Activated CD4-positive, alpha-beta memory T cell treated with anti-CD3 and anti-CD28 coated beads for 36 hours (primary cell): ENCODE results near the gene TCP10L. TPM values are rescaled to one million over a fixed set of nuclear protein-coding genes. Genes with fewer than 3 reads are reported as not detected.
"Not testable (repeated sequence)": the region's sequence is repeated elsewhere in the genome, so short reads cannot be mapped to it uniquely, and the experiment has no call there.

Experiments used
- CTCF ChIA-PET: fragments of 350-600 bp; sonication (Branson Sonifier 250); formaldehyde crosslinking; loops from one replicate; lab custom pipeline; 2021; ENCODE audit warnings: antibody characterized with exemption, inconsistent platforms; lab: Charles Lee
- POLR2A ChIA-PET: fragments of 350-600 bp; sonication (Branson Sonifier 250); formaldehyde crosslinking; loops from one replicate; lab custom pipeline; 2021; ENCODE audit warnings: antibody characterized with exemption; lab: Charles Lee
- DNase-seq: peaks from one replicate; pipeline ENCODE4 v3.0.0-alpha.2; 2020
- H3K27ac Mint-ChIP-seq: one replicate; pipeline ENCODE4 v1.8.0; 2021; ENCODE audit warnings: mixed read lengths
- H3K27me3 Mint-ChIP-seq: one replicate; pipeline ENCODE4 v1.8.0; 2021; ENCODE audit warnings: mixed read lengths
- H3K36me3 Mint-ChIP-seq: one replicate; pipeline ENCODE4 v1.8.0; 2021; ENCODE audit warnings: mixed read lengths
- H3K4me1 Mint-ChIP-seq: one replicate; pipeline ENCODE4 v1.8.0; 2021; ENCODE audit warnings: low read depth, mixed read lengths
- H3K4me3 Mint-ChIP-seq: one replicate; pipeline ENCODE4 v1.8.0; 2021; ENCODE audit warnings: mild to moderate bottlenecking, mixed read lengths
- H3K9me3 Mint-ChIP-seq: one replicate; pipeline ENCODE4 v1.8.0; 2021; ENCODE audit warnings: mixed read lengths
- intact Hi-C: fragments of 100-400 bp; cut with micrococcal nuclease; formaldehyde crosslinking; loops from one replicate; pipeline ENCODE4 v1.15.1; 2023
- total RNA-seq, 2 experiments: library from RNA; stranded (reverse); gene quantifications; one replicate each; pipeline ENCODE4 v1.2.3, GENCODE V29; 2021

Gene TCP10L
- total RNA-seq, 2 experiments from 2014 or later: 0.50 to 0.65 TPM

- Mint-ChIP-seq H3K4me1 (no peaks in the 10 kb centered on the region), H3K36me3 (no peaks in the 10 kb centered on the region), H3K27ac (no peak overlapping the region), H3K9me3 (no peaks in the 10 kb centered on the region), H3K4me3 (no peak overlapping the region), H3K27me3 (no peaks in the 10 kb centered on the region)
- CTCF ChIA-PET: interaction anchor here (1.3 kb wide), 1 partner anchor 145 kb away, joined by 6 read pairs; no protein-coding TSS in a partner anchor
- POLR2A ChIA-PET: interaction anchor here (0.6 kb wide), 1 partner anchor 77 kb away, joined by 3 read pairs; no protein-coding TSS in a partner anchor
- intact Hi-C loops: no loop called here
- no peak for DNase-seq
Measured at GRCh38 chr21:32547018-32547417, 38.3 kb downstream of the TCP10L start.

GRCh38 chr21:32545948-32546441 lies 39.3 kb downstream of the TCP10L start:
- no peak overlapping the region for H3K27ac Mint-ChIP-seq

GRCh38 chr21:32544697-32545096 lies 40.6 kb downstream of the TCP10L start:
- Mint-ChIP-seq H3K4me3 (no peak overlapping the region), H3K27ac (no peak overlapping the region), H3K27me3 (no peaks in the 10 kb centered on the region), H3K36me3 (no peaks in the 10 kb centered on the region), H3K4me1 (no peaks in the 10 kb centered on the region), H3K9me3 (no peaks in the 10 kb centered on the region)
- intact Hi-C loops: no loop called here
- DNase-seq: no peak
- POLR2A ChIA-PET: no interaction called here
- CTCF ChIA-PET: no interaction called here

More at GRCh38 chr21:32545948-32546441, 39.3 kb downstream of the TCP10L start:
- CTCF ChIA-PET: interaction anchor here (1.3 kb wide), 1 partner anchor 144 kb away, joined by 6 read pairs; no protein-coding TSS in a partner anchor
- Mint-ChIP-seq H3K4me3 (no peak overlapping the region), H3K27me3 (no peaks in the 10 kb centered on the region), H3K36me3 (no peaks in the 10 kb centered on the region), H3K4me1 (no peaks in the 10 kb centered on the region), H3K9me3 (no peaks in the 10 kb centered on the region)
- intact Hi-C loops: no loop called here
- POLR2A ChIA-PET: no interaction called here
- DNase-seq: no peak

GRCh38 chr21:32543975-32544374 lies 41.3 kb downstream of the TCP10L start:
- H3K4me1 Mint-ChIP-seq: no peaks in the 10 kb centered on the region
- H3K9me3 Mint-ChIP-seq: no peaks in the 10 kb centered on the region
- H3K27me3 Mint-ChIP-seq: no peaks in the 10 kb centered on the region
- ChIA-PET POLR2A (no interaction called here), CTCF (no interaction called here)
- H3K4me3 Mint-ChIP-seq: no peak overlapping the region
- no peak overlapping the region for H3K27ac Mint-ChIP-seq
- H3K36me3 Mint-ChIP-seq: no peaks in the 10 kb centered on the region
- intact Hi-C loops: no loop called here
- DNase-seq: no peak

DNA sequence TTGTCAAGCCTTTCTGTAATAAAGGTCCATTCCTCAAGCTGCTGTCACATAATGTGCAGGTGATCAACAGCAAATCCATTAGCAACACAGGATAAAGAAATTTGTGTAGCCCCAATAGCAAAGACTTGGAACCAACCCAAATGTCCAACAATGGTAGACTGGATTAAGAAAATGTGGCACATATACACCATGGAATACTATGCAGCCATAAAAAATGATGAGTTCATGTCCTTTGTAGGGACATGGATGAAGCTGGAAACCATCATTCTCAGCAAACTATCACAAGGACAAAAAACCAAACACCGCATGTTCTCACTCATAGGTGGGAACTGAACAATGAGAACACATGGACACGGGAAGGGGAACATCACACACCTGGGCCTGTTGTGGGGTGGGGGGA lies 42.3 kb downstream of the TCP10L start:
- H3K4me1 Mint-ChIP-seq, POLR2A ChIA-PET, DNase-seq, CTCF ChIA-PET, H3K36me3 Mint-ChIP-seq, H3K9me3 Mint-ChIP-seq, H3K27ac Mint-ChIP-seq, intact Hi-C loops, H3K27me3 Mint-ChIP-seq, H3K4me3 Mint-ChIP-seq: not testable (repeated sequence)

GRCh38 chr21:32539378-32539777 lies 45.9 kb downstream of the TCP10L start:
- H3K4me1 Mint-ChIP-seq: peaks cover 5% of the 10 kb centered on the region
- POLR2A ChIA-PET: no interaction called here
- CTCF ChIA-PET: interaction anchor here (1.3 kb wide), 1 partner anchor 30 kb away, joined by 5 read pairs; no protein-coding TSS in a partner anchor
- no peak for DNase-seq
- no peak overlapping the region for H3K4me3 Mint-ChIP-seq
- intact Hi-C loops: no loop called here
- H3K9me3 Mint-ChIP-seq: no peaks in the 10 kb centered on the region
- H3K27me3 Mint-ChIP-seq: no peaks in the 10 kb centered on the region
- no peak overlapping the region for H3K27ac Mint-ChIP-seq
- H3K36me3 Mint-ChIP-seq: no peaks in the 10 kb centered on the region

DNA sequence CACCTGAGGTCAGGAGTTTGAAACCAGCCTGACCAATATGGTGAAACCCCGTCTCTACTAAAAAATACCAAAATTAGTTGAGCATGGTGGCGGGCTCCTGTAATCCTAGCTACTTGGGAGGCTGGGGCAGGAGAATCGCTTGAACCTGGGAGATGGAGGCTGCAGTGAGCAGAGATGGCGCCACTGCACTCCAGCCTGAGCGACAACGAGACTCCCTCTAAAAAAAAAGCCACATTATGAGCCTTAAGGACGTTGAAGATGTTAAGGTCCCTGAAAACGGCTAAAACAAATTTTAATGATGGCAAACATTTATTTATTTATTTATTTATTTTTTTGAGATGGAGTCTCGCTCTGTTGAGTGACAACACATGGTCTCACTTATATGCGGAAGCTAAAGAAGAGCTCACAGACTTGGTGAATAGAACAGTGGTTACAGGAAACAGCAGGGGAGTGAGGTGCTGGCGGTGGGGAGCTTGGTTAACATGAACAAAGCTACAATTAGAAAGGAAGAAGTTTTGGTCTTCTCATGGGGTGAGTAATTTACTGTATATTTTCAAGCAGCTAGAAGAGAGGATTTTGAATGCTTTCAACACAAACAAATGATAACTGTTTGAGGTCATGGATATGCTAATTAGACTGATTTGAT lies 47.1 kb downstream of the TCP10L start:
- CTCF ChIA-PET: interaction anchor here (1.3 kb wide), 1 partner anchor 31 kb away, joined by 5 read pairs; no protein-coding TSS in a partner anchor

GRCh38 chr21:32537569-32537881 lies 47.8 kb downstream of the TCP10L start:
- Mint-ChIP-seq H3K36me3 (no peaks in the 10 kb centered on the region), H3K27me3 (no peaks in the 10 kb centered on the region), H3K4me1 (peaks cover 5% of the 10 kb centered on the region), H3K9me3 (no peaks in the 10 kb centered on the region), H3K4me3 (no peak overlapping the region), H3K27ac (no peak overlapping the region)
- ChIA-PET POLR2A (no interaction called here), CTCF (no interaction called here)
- no peak for DNase-seq
- intact Hi-C loops: no loop called here

More for the DNA sequence above, 47.1 kb downstream of the TCP10L start:
- H3K36me3 Mint-ChIP-seq: no peaks in the 10 kb centered on the region
- intact Hi-C loops: no loop called here
- POLR2A ChIA-PET: no interaction called here
- H3K4me1 Mint-ChIP-seq: peaks cover 5% of the 10 kb centered on the region
- peak; percentile 21 for DNase-seq
- H3K9me3 Mint-ChIP-seq: no peaks in the 10 kb centered on the region
- H3K4me3 Mint-ChIP-seq: no peak overlapping the region
- H3K27me3 Mint-ChIP-seq: no peaks in the 10 kb centered on the region
- H3K27ac Mint-ChIP-seq: no peak overlapping the region

DNA sequence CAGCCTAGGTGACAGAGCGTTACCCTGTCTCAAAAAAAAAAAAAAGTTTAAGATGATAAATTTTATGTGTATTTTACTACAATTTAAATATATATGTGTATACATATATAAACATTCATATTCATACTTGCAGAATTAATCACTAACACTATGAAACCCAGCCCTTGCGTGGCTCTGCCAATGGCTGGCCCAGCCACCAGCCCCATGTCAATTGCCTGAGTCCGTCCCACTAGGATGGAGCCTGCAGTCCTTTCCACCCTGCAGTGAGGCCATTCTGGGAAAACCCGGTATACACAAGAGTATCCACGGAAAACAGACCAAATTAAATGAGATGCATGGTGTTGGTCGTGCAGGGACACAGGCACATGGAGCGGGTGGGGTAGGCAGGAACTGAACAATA lies 49.7 kb downstream of the TCP10L start:
- DNase-seq: no peak
- CTCF ChIA-PET: no interaction called here
- H3K27ac Mint-ChIP-seq: no peak overlapping the region
- H3K36me3 Mint-ChIP-seq: no peaks in the 10 kb centered on the region
- no peaks in the 10 kb centered on the region for H3K27me3 Mint-ChIP-seq
- H3K4me1 Mint-ChIP-seq: peaks cover 5% of the 10 kb centered on the region
- POLR2A ChIA-PET: no interaction called here
- no peak overlapping the region for H3K4me3 Mint-ChIP-seq
- intact Hi-C loops: no loop called here
- no peaks in the 10 kb centered on the region for H3K9me3 Mint-ChIP-seq

DNA sequence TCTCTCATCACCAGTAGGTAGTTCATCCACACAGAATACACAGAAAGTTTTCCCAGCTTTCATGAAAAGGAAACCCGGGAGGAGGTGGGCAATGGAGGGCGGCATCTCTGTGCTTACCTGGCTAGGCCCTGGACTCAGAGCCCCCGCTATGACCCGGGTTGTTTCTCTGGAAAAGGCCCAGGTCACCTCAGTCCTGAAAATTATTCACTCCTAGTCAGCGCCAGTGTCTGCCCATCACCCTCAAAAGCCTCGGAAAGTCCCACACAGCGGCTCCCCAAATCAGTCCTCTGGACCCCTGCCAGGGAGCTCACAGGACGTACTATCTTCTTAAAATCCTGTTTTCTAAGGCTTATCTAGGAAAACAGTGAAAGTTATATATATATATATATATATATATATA lies 51.2 kb downstream of the TCP10L start:
- intact Hi-C loops: no loop called here
- no peaks in the 10 kb centered on the region for H3K27me3 Mint-ChIP-seq
- H3K36me3 Mint-ChIP-seq: no peaks in the 10 kb centered on the region
- H3K27ac Mint-ChIP-seq: no peak overlapping the region
- ChIA-PET CTCF (no interaction called here), POLR2A (no interaction called here)
- H3K9me3 Mint-ChIP-seq: no peaks in the 10 kb centered on the region
- H3K4me1 Mint-ChIP-seq: peaks cover 5% of the 10 kb centered on the region
- no peak overlapping the region for H3K4me3 Mint-ChIP-seq
- no peak for DNase-seq

DNA sequence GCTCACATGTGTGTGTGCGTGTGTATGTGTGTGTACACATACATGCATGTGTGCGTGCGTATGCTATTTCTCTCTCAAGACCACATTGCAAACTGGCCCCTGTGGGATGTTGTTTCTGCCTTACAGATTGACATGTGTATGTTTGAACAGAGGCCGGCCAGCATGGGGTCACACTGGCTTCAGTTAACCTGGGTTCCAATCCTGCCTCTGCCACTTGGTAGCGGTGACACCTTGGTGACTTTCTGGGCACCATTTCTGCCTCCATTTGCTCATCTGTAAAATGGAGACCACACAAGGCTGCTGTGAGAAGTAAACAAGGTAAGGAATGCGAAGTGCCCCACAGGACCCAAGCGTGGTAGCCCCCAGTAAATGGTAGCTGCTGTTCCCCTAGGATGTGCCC lies 51.7 kb downstream of the TCP10L start:
- Mint-ChIP-seq H3K9me3 (no peaks in the 10 kb centered on the region), H3K27me3 (no peaks in the 10 kb centered on the region), H3K27ac (no peak overlapping the region), H3K4me3 (no peak overlapping the region), H3K36me3 (no peaks in the 10 kb centered on the region), H3K4me1 (peaks cover 5% of the 10 kb centered on the region)
- intact Hi-C loops: no loop called here
- ChIA-PET CTCF (no interaction called here), POLR2A (no interaction called here)
- DNase-seq: no peak

DNA sequence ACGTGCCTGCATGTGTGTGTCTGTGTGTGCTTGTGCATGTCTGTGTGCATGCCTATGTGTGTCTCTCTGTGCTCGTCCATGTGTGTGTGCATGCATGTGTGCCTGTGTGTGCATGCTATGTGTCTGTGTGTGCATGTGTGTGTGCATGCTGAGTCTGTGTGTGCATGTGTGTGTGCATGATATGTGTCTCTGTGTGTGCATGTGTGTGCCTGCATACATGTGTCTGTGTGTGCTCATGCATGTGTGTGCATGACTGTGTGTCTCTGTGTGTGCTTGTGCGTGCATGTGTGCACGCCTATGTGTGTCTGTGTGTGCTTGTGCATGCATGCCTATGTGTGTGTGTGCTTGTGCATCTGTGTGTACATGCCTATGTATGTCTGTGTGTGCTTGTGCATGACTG lies 52.3 kb downstream of the TCP10L start:
- Mint-ChIP-seq H3K4me3 (no peak overlapping the region), H3K27ac (no peak overlapping the region), H3K4me1 (peaks cover 5% of the 10 kb centered on the region), H3K36me3 (no peaks in the 10 kb centered on the region), H3K27me3 (no peaks in the 10 kb centered on the region), H3K9me3 (no peaks in the 10 kb centered on the region)
- ChIA-PET POLR2A (no interaction called here), CTCF (no interaction called here)
- intact Hi-C loops: no loop called here
- no peak for DNase-seq

- DNase-seq: no peak
- no peak overlapping the region for H3K4me3 Mint-ChIP-seq
- intact Hi-C loops: no loop called here
- H3K4me1 Mint-ChIP-seq: peaks cover 5% of the 10 kb centered on the region
- no peaks in the 10 kb centered on the region for H3K27me3 Mint-ChIP-seq
- no peaks in the 10 kb centered on the region for H3K9me3 Mint-ChIP-seq
- no peak overlapping the region for H3K27ac Mint-ChIP-seq
- CTCF ChIA-PET: no interaction called here
- H3K36me3 Mint-ChIP-seq: no peaks in the 10 kb centered on the region
- POLR2A ChIA-PET: no interaction called here
Measured at GRCh38 chr21:32532636-32533035, 52.7 kb downstream of the TCP10L start.
